OCI-LY3 (cell line): ENCODE data around the gene WDR18.

Experiments
- H2AFZ ChIP-seq: fragments of 200-600, 300-600 bp; shearing (Covaris generic); 2 replicates; pipeline ENCODE4 v1.6.0; 2014; ENCODE audit warnings: antibody characterized with exemption, low read depth, low read length
- H3K27ac ChIP-seq: fragments of 200-600, 300-600 bp; sonication (generic); 2 replicates; pipeline ENCODE4 v1.5.1; 2014; ENCODE audit warnings: mild to moderate bottlenecking, low read length, moderate library complexity, mixed read lengths
- H3K27me3 ChIP-seq: fragments of 200-600, 300-600 bp; sonication (generic); 2 replicates; pipeline ENCODE4 v1.6.1; 2014; ENCODE audit warnings: low read depth, low read length, mixed read lengths
- H3K36me3 ChIP-seq: fragments of 200-600, 300-600 bp; sonication (generic); replicated peaks from 2 replicates; pipeline ENCODE3; 2014; ENCODE audit warnings: low read depth, low read length, mixed read lengths
- H3K4me1 ChIP-seq: fragments of 300-600, 200-600 bp; sonication (generic); 2 replicates; pipeline ENCODE4 v1.6.1; 2014; ENCODE audit warnings: low read length, mixed read lengths
- H3K4me2 ChIP-seq: fragments of 200-600, 300-600 bp; sonication (generic); 2 replicates; pipeline ENCODE4 v1.6.1; 2014; ENCODE audit warnings: low read length, mixed read lengths
- H3K4me3 ChIP-seq: fragments of 300-600, 200-600 bp; sonication (generic); 2 replicates; pipeline ENCODE4 v1.5.1; 2014; ENCODE audit warnings: antibody characterized with exemption, mild to moderate bottlenecking, low read length, moderate library complexity
- H3K79me2 ChIP-seq: fragments of 300-600, 200-600 bp; shearing (Covaris generic); 2 replicates; pipeline ENCODE4 v1.6.1; 2014; ENCODE audit warnings: mild to moderate bottlenecking, low read length, mixed read lengths
- H3K9ac ChIP-seq: fragments of 300-600, 200-600 bp; shearing (Covaris generic); 2 replicates; pipeline ENCODE4 v1.6.0; 2014; ENCODE audit warnings: mild to moderate bottlenecking, low read length, moderate library complexity
- H3K9me3 ChIP-seq: fragments of 200-600, 300-600 bp; shearing (Covaris generic); 2 replicates; pipeline ENCODE4 v1.6.1; 2014; ENCODE audit warnings: low read length, mixed read lengths; ENCODE audit not compliant: insufficient read depth
- H4K20me1 ChIP-seq: fragments of 200-600, 300-600 bp; sonication (generic); 2 replicates; pipeline ENCODE4 v1.6.1; 2016; ENCODE audit warnings: low read length, mixed read lengths; ENCODE audit not compliant: insufficient read depth
- EZH2phosphoT487 ChIP-seq: fragments of 200-600 bp; shearing (Covaris generic); IDR thresholded peaks from 2 replicates; pipeline ENCODE4 v1.6.1; 2018; ENCODE audit warnings: antibody characterized with exemption, mixed run types, low read depth
- TF ChIP-seq, protein P1 (sequence below): fragments of 200-600, 300-600 bp; sonication (generic); IDR thresholded peaks from 2 replicates; pipeline ENCODE4 v1.5.1; 2014; ENCODE audit warnings: antibody characterized with exemption, low read length, low read depth

The WDR18 gene

DNA sequence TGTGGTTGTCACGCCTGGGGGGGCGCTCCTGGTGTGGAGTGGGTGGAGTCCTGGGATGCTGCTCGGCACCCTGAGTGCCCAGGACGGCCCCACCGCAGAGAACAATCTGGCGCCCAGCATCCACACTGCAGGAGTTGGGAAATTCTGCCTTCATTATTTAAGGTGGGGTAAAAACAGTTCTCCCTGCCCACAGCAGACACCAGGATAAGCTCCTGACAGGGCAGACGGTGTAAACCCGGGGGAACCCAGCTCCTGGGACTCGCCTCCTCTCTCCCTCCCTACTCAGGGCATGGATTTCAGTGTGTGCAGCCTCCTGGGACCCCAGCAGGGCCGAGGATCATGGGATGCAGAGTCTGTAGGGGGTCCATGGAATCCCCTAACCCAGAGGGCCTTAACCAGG lies 7.7 kb upstream of the WDR18 start:
- no peak overlapping the region for H3K4me2 ChIP-seq
- H2AFZ ChIP-seq = no peak overlapping the region
- no peaks in the 10 kb centered on the region for H3K9me3 ChIP-seq
- no peak overlapping the region for H3K9ac ChIP-seq
- H3K79me2 ChIP-seq = no peaks in the 10 kb centered on the region; the same call in 1 of the 2 replicates
- H3K4me3 ChIP-seq = no peak overlapping the region
- no peaks in the 10 kb centered on the region for H3K27me3 ChIP-seq
- no peaks in the 10 kb centered on the region for H4K20me1 ChIP-seq
- H3K4me1 ChIP-seq = peaks cover 18% of the 10 kb centered on the region
- no peak overlapping the region for H3K27ac ChIP-seq
- TF ChIP-seq, protein P1, sequence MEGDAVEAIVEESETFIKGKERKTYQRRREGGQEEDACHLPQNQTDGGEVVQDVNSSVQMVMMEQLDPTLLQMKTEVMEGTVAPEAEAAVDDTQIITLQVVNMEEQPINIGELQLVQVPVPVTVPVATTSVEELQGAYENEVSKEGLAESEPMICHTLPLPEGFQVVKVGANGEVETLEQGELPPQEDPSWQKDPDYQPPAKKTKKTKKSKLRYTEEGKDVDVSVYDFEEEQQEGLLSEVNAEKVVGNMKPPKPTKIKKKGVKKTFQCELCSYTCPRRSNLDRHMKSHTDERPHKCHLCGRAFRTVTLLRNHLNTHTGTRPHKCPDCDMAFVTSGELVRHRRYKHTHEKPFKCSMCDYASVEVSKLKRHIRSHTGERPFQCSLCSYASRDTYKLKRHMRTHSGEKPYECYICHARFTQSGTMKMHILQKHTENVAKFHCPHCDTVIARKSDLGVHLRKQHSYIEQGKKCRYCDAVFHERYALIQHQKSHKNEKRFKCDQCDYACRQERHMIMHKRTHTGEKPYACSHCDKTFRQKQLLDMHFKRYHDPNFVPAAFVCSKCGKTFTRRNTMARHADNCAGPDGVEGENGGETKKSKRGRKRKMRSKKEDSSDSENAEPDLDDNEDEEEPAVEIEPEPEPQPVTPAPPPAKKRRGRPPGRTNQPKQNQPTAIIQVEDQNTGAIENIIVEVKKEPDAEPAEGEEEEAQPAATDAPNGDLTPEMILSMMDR = no peak
- no peak for TF ChIP-seq EZH2phosphoT487
- H3K36me3 ChIP-seq = peaks cover 7% of the 10 kb centered on the region

DNA sequence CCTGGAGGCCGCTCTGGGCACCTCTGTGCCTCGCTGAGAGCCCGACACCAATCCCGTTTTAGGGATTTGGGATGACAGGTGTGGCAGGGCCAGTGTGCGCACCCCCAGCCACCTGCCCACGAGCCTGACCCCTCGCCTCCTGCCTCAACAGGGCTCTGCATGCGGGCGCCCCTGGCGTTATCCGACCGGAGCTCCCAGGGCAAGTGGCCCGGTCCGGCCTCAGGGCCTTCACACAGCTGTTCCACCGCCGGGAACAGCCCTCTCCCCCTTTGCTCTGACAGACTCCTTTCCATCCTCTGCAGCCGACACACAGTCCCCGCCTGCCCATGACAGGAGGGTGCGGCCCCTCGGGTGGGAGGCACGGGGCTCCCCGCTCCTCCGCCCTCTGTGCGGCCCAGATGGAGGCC lies 7.1 kb upstream of the WDR18 start:
- Histone ChIP-seq H3K4me3 (no peak overlapping the region), H3K4me2 (no peak overlapping the region), H2AFZ (no peak overlapping the region), H3K9me3 (no peaks in the 10 kb centered on the region), H3K79me2 (no peaks in the 10 kb centered on the region; the same call in 1 of the 2 replicates), H3K27ac (no peak overlapping the region), H4K20me1 (no peaks in the 10 kb centered on the region), H3K9ac (no peak overlapping the region), H3K4me1 (peaks cover 18% of the 10 kb centered on the region), H3K27me3 (no peaks in the 10 kb centered on the region), H3K36me3 (peaks cover 3% of the 10 kb centered on the region)
- no peak for TF ChIP-seq EZH2phosphoT487
- TF ChIP-seq, protein P1 = no peak

DNA sequence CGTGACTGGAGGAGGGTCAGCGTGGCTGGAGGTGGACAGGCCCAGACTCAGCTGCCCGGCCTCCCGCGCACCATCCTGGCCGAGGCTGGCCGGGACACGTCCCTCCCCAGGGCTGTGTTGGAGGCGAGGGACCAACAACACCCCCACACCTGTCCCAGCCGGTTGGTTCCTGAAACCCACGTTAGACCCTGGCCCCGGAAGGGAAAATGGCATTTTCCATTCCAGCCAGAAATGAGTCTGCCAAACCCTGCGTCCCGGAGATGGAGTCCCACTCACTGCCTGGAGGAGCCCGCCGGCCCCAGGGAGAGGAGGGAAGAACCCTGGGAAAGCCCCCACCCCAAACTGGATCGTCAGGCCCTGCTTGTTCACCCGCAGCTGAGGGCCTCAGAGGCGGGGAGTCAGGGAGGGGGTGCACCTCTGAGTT lies 4.8 kb upstream of the WDR18 start:
- Histone ChIP-seq H2AFZ (peak overlapping the region; percentile 47; the same call in 1 of the 2 replicates), H3K4me2 (peak overlapping the region; percentile 74), H3K9ac (peak overlapping the region; percentile 50), H3K27ac (peak overlapping the region; percentile 41), H3K9me3 (no peaks in the 10 kb centered on the region), H3K36me3 (no peaks in the 10 kb centered on the region), H3K27me3 (no peaks in the 10 kb centered on the region), H3K4me1 (peaks cover 30% of the 10 kb centered on the region), H4K20me1 (no peaks in the 10 kb centered on the region), H3K4me3 (peak overlapping the region; percentile 47), H3K79me2 (peaks cover 2% of the 10 kb centered on the region)
- TF ChIP-seq EZH2phosphoT487 = no peak
- TF ChIP-seq, protein P1 = no peak

DNA sequence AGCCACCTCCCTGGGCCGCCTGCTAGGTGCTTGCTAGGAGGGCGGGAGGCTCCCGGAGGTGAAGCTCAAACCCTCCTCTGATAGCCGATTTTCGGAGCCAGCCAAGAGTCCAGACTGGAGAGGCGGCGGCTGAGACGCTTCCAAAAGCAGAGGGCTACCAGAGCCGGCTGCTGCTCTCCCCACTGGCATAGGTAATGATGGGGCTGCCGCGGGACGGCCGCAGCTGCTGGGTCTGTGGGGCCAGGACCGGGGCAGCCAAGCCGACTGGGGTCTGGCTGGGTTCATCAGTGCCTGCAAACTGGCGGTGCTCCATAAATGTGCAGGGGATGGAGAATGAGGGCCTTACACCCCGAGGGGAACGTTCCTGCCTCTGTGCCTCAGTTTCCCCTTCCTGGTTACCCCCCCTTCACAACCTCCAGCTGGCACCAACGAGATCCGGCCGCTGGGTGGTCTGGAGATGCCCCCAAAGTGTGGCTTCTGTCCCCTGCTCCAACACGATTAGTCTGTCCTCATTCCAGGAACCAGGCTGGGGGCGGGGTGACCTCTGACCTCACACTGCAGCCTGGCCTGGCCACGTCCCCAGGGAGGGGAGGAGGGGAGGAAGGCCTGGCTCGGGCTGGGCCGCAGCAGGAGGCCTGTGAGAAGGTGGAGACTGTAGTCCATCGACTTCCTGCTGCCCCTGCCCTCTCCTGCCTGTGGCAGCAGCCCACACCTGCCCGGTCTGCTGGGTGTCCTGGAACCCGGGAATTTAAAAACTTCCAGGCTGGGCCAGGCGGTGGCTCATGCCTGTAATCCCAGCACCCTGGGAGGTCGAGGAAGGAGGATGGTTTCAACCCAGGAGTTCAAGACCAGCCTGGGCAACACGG lies 3.8 kb upstream of the WDR18 start:
- peak overlapping the region; percentile 58 for H3K9ac ChIP-seq
- peak overlapping the region; percentile 68 for H3K4me2 ChIP-seq
- TF ChIP-seq EZH2phosphoT487 = no peak
- TF ChIP-seq, protein P1 = no peak

More for the DNA sequence above, 3.8 kb upstream of the WDR18 start:
- H2AFZ ChIP-seq = no peak overlapping the region; the same call in 1 of the 2 replicates
- H3K9me3 ChIP-seq = no peaks in the 10 kb centered on the region
- no peaks in the 10 kb centered on the region for H4K20me1 ChIP-seq
- peak overlapping the region; percentile 57 for H3K4me3 ChIP-seq
- H3K27ac ChIP-seq = peak overlapping the region; percentile 14; the same call in 1 of the 2 replicates
- no peaks in the 10 kb centered on the region for H3K27me3 ChIP-seq
- H3K4me1 ChIP-seq = peaks cover 35% of the 10 kb centered on the region
- H3K36me3 ChIP-seq = no peaks in the 10 kb centered on the region
- H3K79me2 ChIP-seq = peaks cover 12% of the 10 kb centered on the region
